Activated CD4-positive, alpha-beta T cell treated with anti-CD3 and anti-CD28 coated beads for 36 hours (primary cell): ENCODE measurements around the gene NEDD4L. TPM values are rescaled to one million over a fixed set of nuclear protein-coding genes. Genes with fewer than 3 reads are reported as not detected.

Experiments used
- ATAC-seq: fragments of 200-7000 bp; cut with Tn5 transposase; one replicate; pipeline ENCODE4 v1.10.0; 2021; ENCODE audit warnings: mild to moderate bottlenecking, moderate library complexity
- CTCF ChIA-PET: fragments of 350-600 bp; sonication (Branson Sonifier 250); formaldehyde crosslinking; loops from one replicate; lab custom pipeline; 2021; ENCODE audit warnings: antibody characterized with exemption; lab: Charles Lee
- POLR2A ChIA-PET: fragments of 350-600 bp; sonication (Branson Sonifier 250); formaldehyde crosslinking; loops from one replicate; lab custom pipeline; 2021; ENCODE audit warnings: antibody characterized with exemption, inconsistent platforms; lab: Charles Lee
- DNase-seq: peaks from one replicate; pipeline ENCODE4 v3.0.0-alpha.2; 2020
- H3K27ac Mint-ChIP-seq: one replicate; pipeline ENCODE4 v1.8.0; 2021; ENCODE audit warnings: mixed read lengths
- H3K27me3 Mint-ChIP-seq: one replicate; pipeline ENCODE4 v1.8.0; 2021; ENCODE audit warnings: mixed read lengths
- H3K36me3 Mint-ChIP-seq: one replicate; pipeline ENCODE4 v1.8.0; 2021; ENCODE audit warnings: low read depth, mixed read lengths
- H3K4me1 Mint-ChIP-seq: one replicate; pipeline ENCODE4 v1.8.0; 2021; ENCODE audit warnings: mixed read lengths
- H3K4me3 Mint-ChIP-seq: one replicate; pipeline ENCODE4 v1.8.0; 2021; ENCODE audit warnings: mild to moderate bottlenecking, moderate library complexity, mixed read lengths
- H3K9me3 Mint-ChIP-seq: one replicate; pipeline ENCODE4 v1.8.0; 2021; ENCODE audit warnings: low read depth, mixed read lengths
- intact Hi-C, 2 experiments: fragments of 100-400 bp; cut with DNase I in 1 of 2; cut with micrococcal nuclease in 1 of 2; formaldehyde crosslinking; loops; one replicate each; pipeline versions ENCODE4 v1.14.2 to v1.15.1; 2022 to 2024; cut with DNase I, micrococcal nuclease
- total RNA-seq, 2 experiments: library from RNA; stranded (reverse); gene quantifications; one replicate each; pipeline ENCODE4 v1.2.3, GENCODE V29; 2021

Gene NEDD4L
- total RNA-seq, 2 experiments from 2014 or later = 6.4 to 6.8 TPM

- H3K27ac Mint-ChIP-seq = no peak overlapping the region
Observed at GRCh38 chr18:58300867-58301266, 256.8 kb downstream of the NEDD4L start.

GRCh38 chr18:58302811-58303210 lies 258.8 kb downstream of the NEDD4L start:
- Mint-ChIP-seq H3K4me3 (no peak overlapping the region), H3K27me3 (peaks cover 4% of the 10 kb centered on the region), H3K27ac (no peak overlapping the region), H3K4me1 (peaks cover 38% of the 10 kb centered on the region), H3K9me3 (peaks cover 3% of the 10 kb centered on the region), H3K36me3 (peaks cover 3% of the 10 kb centered on the region)
- ATAC-seq (peak; percentile 49), DNase-seq (peak; percentile 27)
- intact Hi-C loops = loop anchor here in 1 of 2 experiments (5.0 kb wide), 2 partner anchors 261 to 461 kb away; partner anchors contain the start of gene NEDD4L
- ChIA-PET POLR2A (no interaction called here), CTCF (interaction anchor here (1.1 to 1.2 kb wide), 2 partner anchors 19 to 260 kb away, joined by 3 to 5 read pairs; no protein-coding TSS in a partner anchor)

More at GRCh38 chr18:58300867-58301266, 256.8 kb downstream of the NEDD4L start:
- Mint-ChIP-seq H3K36me3 (peaks cover 2% of the 10 kb centered on the region), H3K4me1 (peaks cover 46% of the 10 kb centered on the region), H3K9me3 (peaks cover 1% of the 10 kb centered on the region), H3K27me3 (peaks cover 1% of the 10 kb centered on the region), H3K4me3 (no peak overlapping the region)
- intact Hi-C loops = loop anchor here in 1 of 2 experiments (5.0 kb wide), 2 partner anchors 259 to 459 kb away; partner anchors contain the start of gene NEDD4L
- CTCF ChIA-PET = interaction anchor here (0.6 to 1.6 kb wide), 6 partner anchors 8 to 463 kb away, joined by 3 to 6 read pairs (median 4); no protein-coding TSS in a partner anchor
- POLR2A ChIA-PET = interaction anchor here (1.3 kb wide), 1 partner anchor 16 kb away, joined by 4 read pairs; no protein-coding TSS in a partner anchor
- peak; percentile 59 for ATAC-seq
- no peak for DNase-seq

- Mint-ChIP-seq H3K4me3 (no peak overlapping the region), H3K36me3 (peaks cover 3% of the 10 kb centered on the region), H3K27ac (no peak overlapping the region), H3K27me3 (peaks cover 4% of the 10 kb centered on the region), H3K4me1 (peaks cover 36% of the 10 kb centered on the region), H3K9me3 (peaks cover 3% of the 10 kb centered on the region)
- intact Hi-C loops = loop anchor here in 1 of 2 experiments (5.0 kb wide), 2 partner anchors 261 to 461 kb away; partner anchors contain the start of gene NEDD4L
- CTCF ChIA-PET = interaction anchor here (1.1 to 1.2 kb wide), 2 partner anchors 18 to 260 kb away, joined by 3 to 5 read pairs; no protein-coding TSS in a partner anchor
- peak; percentile 68 for DNase-seq
- peak; percentile 88 for ATAC-seq
- POLR2A ChIA-PET = interaction anchor here (0.6 kb wide), 1 partner anchor 19 kb away, joined by 4 read pairs; no protein-coding TSS in a partner anchor
Observed at GRCh38 chr18:58303363-58303762, 259.3 kb downstream of the NEDD4L start.

- Mint-ChIP-seq H3K9me3 (peaks cover 3% of the 10 kb centered on the region), H3K27me3 (peaks cover 6% of the 10 kb centered on the region), H3K4me3 (no peak overlapping the region), H3K36me3 (peaks cover 3% of the 10 kb centered on the region), H3K4me1 (peaks cover 53% of the 10 kb centered on the region), H3K27ac (no peak overlapping the region)
- ChIA-PET CTCF (interaction anchor here (0.5 to 1.2 kb wide), 2 partner anchors 24 to 744 kb away, joined by 3 to 4 read pairs; no protein-coding TSS in a partner anchor), POLR2A (no interaction called here)
- no peak for ATAC-seq
- DNase-seq = no peak
- intact Hi-C loops = no loop called here
Observed at GRCh38 chr18:58305792-58306191, 261.8 kb downstream of the NEDD4L start.

GRCh38 chr18:58307441-58307840 lies 263.4 kb downstream of the NEDD4L start:
- POLR2A ChIA-PET = no interaction called here
- Mint-ChIP-seq H3K9me3 (peaks cover 3% of the 10 kb centered on the region), H3K36me3 (peaks cover 3% of the 10 kb centered on the region), H3K4me3 (no peak overlapping the region), H3K4me1 (peaks cover 60% of the 10 kb centered on the region), H3K27me3 (peaks cover 6% of the 10 kb centered on the region), H3K27ac (no peak overlapping the region)
- CTCF ChIA-PET = interaction anchor here (1.1 kb wide), 1 partner anchor 14 kb away, joined by 3 read pairs; no protein-coding TSS in a partner anchor
- intact Hi-C loops = no loop called here
- DNase-seq (no peak), ATAC-seq (no peak)

- Mint-ChIP-seq H3K4me1 (peaks cover 56% of the 10 kb centered on the region), H3K36me3 (peaks cover 3% of the 10 kb centered on the region), H3K27me3 (peaks cover 6% of the 10 kb centered on the region), H3K4me3 (no peak overlapping the region), H3K9me3 (peaks cover 3% of the 10 kb centered on the region), H3K27ac (no peak overlapping the region)
- intact Hi-C loops = no loop called here
- DNase-seq = no peak
- POLR2A ChIA-PET = interaction anchor here (1.0 kb wide), 1 partner anchor 23 kb away, joined by 3 read pairs; no protein-coding TSS in a partner anchor
- no peak for ATAC-seq
- CTCF ChIA-PET = no interaction called here
Observed at GRCh38 chr18:58308463-58308862, 264.4 kb downstream of the NEDD4L start.

- Mint-ChIP-seq H3K27me3 (peaks cover 6% of the 10 kb centered on the region), H3K4me3 (no peak overlapping the region), H3K4me1 (peaks cover 54% of the 10 kb centered on the region), H3K36me3 (peaks cover 3% of the 10 kb centered on the region), H3K27ac (no peak overlapping the region), H3K9me3 (peaks cover 3% of the 10 kb centered on the region)
- POLR2A ChIA-PET = no interaction called here
- CTCF ChIA-PET = no interaction called here
- intact Hi-C loops = no loop called here
- DNase-seq = no peak
- no peak for ATAC-seq
Observed at GRCh38 chr18:58309099-58309498, 265.1 kb downstream of the NEDD4L start.

GRCh38 chr18:58309610-58310239 lies 265.7 kb downstream of the NEDD4L start:
- peaks cover 3% of the 10 kb centered on the region for H3K9me3 Mint-ChIP-seq
- H3K4me3 Mint-ChIP-seq = no peak overlapping the region
- ChIA-PET CTCF (no interaction called here), POLR2A (no interaction called here)
- H3K27ac Mint-ChIP-seq = no peak overlapping the region
- ATAC-seq (peak; percentile 34), DNase-seq (no peak)
- peaks cover 52% of the 10 kb centered on the region for H3K4me1 Mint-ChIP-seq
- H3K27me3 Mint-ChIP-seq = peaks cover 6% of the 10 kb centered on the region
- H3K36me3 Mint-ChIP-seq = peaks cover 3% of the 10 kb centered on the region
- intact Hi-C loops = no loop called here

- peaks cover 6% of the 10 kb centered on the region for H3K27me3 Mint-ChIP-seq
- peaks cover 52% of the 10 kb centered on the region for H3K4me1 Mint-ChIP-seq
- ChIA-PET POLR2A (no interaction called here), CTCF (no interaction called here)
- intact Hi-C loops = no loop called here
- peaks cover 3% of the 10 kb centered on the region for H3K36me3 Mint-ChIP-seq
- peak; percentile 56 for DNase-seq
- peaks cover 3% of the 10 kb centered on the region for H3K9me3 Mint-ChIP-seq
- no peak overlapping the region for H3K27ac Mint-ChIP-seq
- ATAC-seq = peak; percentile 55
- no peak overlapping the region for H3K4me3 Mint-ChIP-seq
Observed at GRCh38 chr18:58310517-58310916, 266.5 kb downstream of the NEDD4L start.

- Mint-ChIP-seq H3K9me3 (no peaks in the 10 kb centered on the region), H3K27ac (no peak overlapping the region), H3K4me1 (peaks cover 60% of the 10 kb centered on the region), H3K27me3 (peaks cover 4% of the 10 kb centered on the region), H3K4me3 (no peak overlapping the region), H3K36me3 (no peaks in the 10 kb centered on the region)
- ChIA-PET CTCF (no interaction called here), POLR2A (no interaction called here)
- no peak for DNase-seq
- no peak for ATAC-seq
- intact Hi-C loops = no loop called here
Observed at GRCh38 chr18:58311390-58311789, 267.4 kb downstream of the NEDD4L start.

GRCh38 chr18:58313491-58314032 lies 269.5 kb downstream of the NEDD4L start:
- Mint-ChIP-seq H3K36me3 (no peaks in the 10 kb centered on the region), H3K4me3 (no peak overlapping the region), H3K4me1 (peaks cover 67% of the 10 kb centered on the region), H3K9me3 (no peaks in the 10 kb centered on the region), H3K27me3 (peaks cover 2% of the 10 kb centered on the region), H3K27ac (no peak overlapping the region)
- intact Hi-C loops = no loop called here
- CTCF ChIA-PET = interaction anchor here (1.2 kb wide), 1 partner anchor 13 kb away, joined by 3 read pairs; no protein-coding TSS in a partner anchor
- ATAC-seq = no peak
- no peak for DNase-seq
- POLR2A ChIA-PET = no interaction called here
